Neural cell (in vitro differentiated cells): ENCODE results near the gene RAB11FIP5. TPM values are rescaled to one million over a fixed set of nuclear protein-coding genes. Genes with fewer than 3 reads are reported as not detected.

ENCODE experiments used
- H2AFZ ChIP-seq: fragments of 200-600, 300-800 bp; sonication (generic), shearing (Covaris generic); 2 replicates; pipeline ENCODE4 v1.6.0; 2014; ENCODE audit warnings: low read depth, mild to moderate bottlenecking, antibody characterized with exemption, low read length, moderate library complexity
- H3F3A ChIP-seq: fragments of 200-600 bp; shearing (Covaris generic); 2 replicates; pipeline ENCODE4 v1.6.1; 2016; ENCODE audit warnings: mild to moderate bottlenecking, moderate library complexity, mixed read lengths, antibody characterized with exemption, low read length; ENCODE audit not compliant: insufficient read depth, poor library complexity, severe bottlenecking
- H3K27ac ChIP-seq: fragments of 200-600, 300-800 bp; sonication (generic), shearing (Covaris generic); 2 replicates; pipeline ENCODE4 v1.5.1; 2014; ENCODE audit warnings: mild to moderate bottlenecking, low read length, moderate library complexity
- H3K27me3 ChIP-seq: fragments of 300-800, 200-600 bp; sonication (generic), shearing (Covaris generic); 2 replicates; pipeline ENCODE4 v1.6.0; 2014; ENCODE audit warnings: mild to moderate bottlenecking, low read depth, low read length, moderate library complexity; ENCODE audit not compliant: insufficient read depth
- H3K36me3 ChIP-seq: fragments of 300-800, 200-600 bp; sonication (generic), shearing (Covaris generic); 2 replicates; pipeline ENCODE4 v1.5.1; 2014; ENCODE audit warnings: mild to moderate bottlenecking, antibody characterized with exemption, low read length, moderate library complexity; ENCODE audit not compliant: insufficient read depth
- H3K4me2 ChIP-seq: fragments of 300-800, 200-600 bp; sonication (generic), shearing (Covaris generic); 2 replicates; pipeline ENCODE4 v1.6.0; 2014; ENCODE audit warnings: mild to moderate bottlenecking, low read length
- H3K4me3 ChIP-seq: fragments of 300-800, 200-600 bp; sonication (generic), shearing (Covaris generic); 2 replicates; pipeline ENCODE4 v1.5.1; 2014; ENCODE audit warnings: mild to moderate bottlenecking, low read length, moderate library complexity
- H3K79me2 ChIP-seq: fragments of 200-600 bp; shearing (Covaris generic); replicated peaks from 2 replicates; pipeline ENCODE4 v1.6.0; 2014; ENCODE audit warnings: mild to moderate bottlenecking, low read length, moderate library complexity; ENCODE audit not compliant: insufficient read depth
- H3K9ac ChIP-seq: fragments of 300-800, 200-600 bp; sonication (generic), shearing (Covaris generic); 2 replicates; pipeline ENCODE4 v1.6.1; 2016; ENCODE audit warnings: mild to moderate bottlenecking, low read length, mixed read lengths
- H3K9me2 ChIP-seq: fragments of 200-600 bp; shearing (Covaris generic); 2 replicates; pipeline ENCODE4 v1.6.1; 2016; ENCODE audit warnings: mild to moderate bottlenecking, low read length, mixed read lengths; ENCODE audit not compliant: insufficient read depth
- H3K9me3 ChIP-seq: fragments of 200-600, 300-800 bp; sonication (generic), shearing (Covaris generic); 2 replicates; pipeline ENCODE4 v1.6.1; 2016; ENCODE audit warnings: mild to moderate bottlenecking, mixed run types, low read length, moderate library complexity, mixed read lengths
- H4K20me1 ChIP-seq: fragments of 200-600 bp; shearing (Covaris generic); 2 replicates; pipeline ENCODE4 v1.6.1; 2016; ENCODE audit warnings: mild to moderate bottlenecking, mixed run types; ENCODE audit not compliant: insufficient read depth
- EP300 ChIP-seq: fragments of 450-650 bp; conservative IDR thresholded peaks from 2 replicates; pipeline ENCODE4 v1.6.1; 2014; ENCODE audit warnings: antibody characterized with exemption, mild to moderate bottlenecking, moderate library complexity; ENCODE audit not compliant: poor library complexity, severe bottlenecking
- EZH2 ChIP-seq: fragments of 200-600, 300-800 bp; shearing (Covaris generic), sonication (generic); IDR thresholded peaks from 2 replicates; pipeline ENCODE4 v1.6.1; 2014; ENCODE audit warnings: antibody characterized with exemption, low read length, borderline replicate concordance, mild to moderate bottlenecking; ENCODE audit not compliant: insufficient read depth, poor library complexity, severe bottlenecking
- MXI1 ChIP-seq: fragments of 450-650 bp; conservative IDR thresholded peaks from 2 replicates; pipeline ENCODE4 v1.6.1; 2014; ENCODE audit warnings: antibody characterized with exemption, mild to moderate bottlenecking; ENCODE audit not compliant: poor library complexity, severe bottlenecking
- POLR2AphosphoS5 ChIP-seq: IDR thresholded peaks from 2 replicates; pipeline ENCODE4 v1.6.1; 2012
- RAD21 ChIP-seq: fragments of 450-650 bp; conservative IDR thresholded peaks from 2 replicates; pipeline ENCODE4 v1.6.1; 2014; ENCODE audit warnings: antibody characterized with exemption, mild to moderate bottlenecking, moderate library complexity
- REST ChIP-seq: IDR thresholded peaks from 2 replicates; pipeline ENCODE4 v1.6.1; 2012; ENCODE audit warnings: borderline replicate concordance
- SMC3 ChIP-seq: fragments of 450-650 bp; conservative IDR thresholded peaks from 2 replicates; pipeline ENCODE4 v1.6.1; 2014; ENCODE audit warnings: antibody characterized with exemption, mild to moderate bottlenecking, moderate library complexity; ENCODE audit not compliant: poor library complexity
- TAF1 ChIP-seq: IDR thresholded peaks from 2 replicates; pipeline ENCODE4 v1.6.1; 2012; ENCODE audit warnings: low read depth
- polyA plus RNA-seq: library from polyadenylated mRNA; depleted of rRNA; stranded (reverse); fragments of >200 nt; gene quantifications from 2 replicates; pipeline ENCODE4 v1.2.3, GENCODE V29; 2014

Gene RAB11FIP5
- polyA plus RNA-seq, 1 donor from 2014 or later = 2.6 TPM

- no peaks in the 10 kb centered on the region for H3K27me3 ChIP-seq
- no peak for TF ChIP-seq EZH2
- no peak for TF ChIP-seq EP300
- TF ChIP-seq MXI1 = no peak
- H3K36me3 ChIP-seq = no peaks in the 10 kb centered on the region
- no peak overlapping the region for H3K4me2 ChIP-seq
- H3K9ac ChIP-seq = no peak overlapping the region
- no peak overlapping the region for H2AFZ ChIP-seq
- H3K9me2 ChIP-seq = no peaks in the 10 kb centered on the region
- no peak overlapping the region for H3K4me3 ChIP-seq
- H3K27ac ChIP-seq = no peak overlapping the region
- no peaks in the 10 kb centered on the region for H4K20me1 ChIP-seq
- no peaks in the 10 kb centered on the region for H3K79me2 ChIP-seq
- no peaks in the 10 kb centered on the region for H3F3A ChIP-seq
- no peaks in the 10 kb centered on the region for H3K9me3 ChIP-seq
Measured at GRCh38 chr2:73082523-73083410, 30.0 kb downstream of the RAB11FIP5 start.

- Histone ChIP-seq H3K4me2 (no peak overlapping the region), H3K9me2 (no peaks in the 10 kb centered on the region), H3K27ac (no peak overlapping the region), H3K9me3 (no peaks in the 10 kb centered on the region), H4K20me1 (no peaks in the 10 kb centered on the region), H3K4me3 (no peak overlapping the region), H3K9ac (no peak overlapping the region), H3K79me2 (no peaks in the 10 kb centered on the region), H3K36me3 (no peaks in the 10 kb centered on the region), H3F3A (no peaks in the 10 kb centered on the region), H2AFZ (no peak overlapping the region), H3K27me3 (no peaks in the 10 kb centered on the region)
- TF ChIP-seq EZH2 (no peak), TAF1 (no peak), SMC3 (no peak), MXI1 (no peak), POLR2AphosphoS5 (no peak), REST (no peak), EP300 (no peak), RAD21 (no peak)
Measured at GRCh38 chr2:73081181-73081671, 31.5 kb downstream of the RAB11FIP5 start.
